GM12878 (cell line): ENCODE measurements around the gene UST. TPM values are rescaled to one million over a fixed set of nuclear protein-coding genes. Genes with fewer than 3 reads are reported as not detected.
"Not testable (repeated sequence)": the region's sequence is repeated elsewhere in the genome, so short reads cannot be mapped to it uniquely, and the experiment has no call there.

Source experiments
- ATAC-seq: fragments of 200-7000 bp; cut with Tn5 transposase; 3 replicates; pipeline ENCODE4 v1.9.1; 2020; ENCODE audit warnings: mild to moderate bottlenecking, moderate library complexity
- BruUV-seq: library from RNA; stranded (reverse); fragments of 400-500 nt; replicated peaks from 2 replicates; lab custom pipeline; 2021; lab: Mats Ljungman, UMichigan
- CTCF ChIA-PET: fragments of 300-600 bp; sonication (Branson Sonifier 250); formaldehyde crosslinking; extraction: SDS; loops from one replicate; lab custom pipeline; 2021; ENCODE audit warnings: inconsistent platforms; lab: Yijun Ruan, JAX
- POLR2A ChIA-PET: fragments of 350-600 bp; formaldehyde crosslinking; extraction: SDS; loops from one replicate; lab custom pipeline; 2021; ENCODE audit warnings: inconsistent platforms; lab: Charles Lee
- RAD21 ChIA-PET: fragments of 300-600 bp; sonication (Branson Sonifier 250); formaldehyde crosslinking; loops from one replicate; lab custom pipeline; 2023; ENCODE audit warnings: antibody characterized with exemption; ENCODE audit not compliant: unreplicated experiment; lab: Charles Lee
- SMC1A ChIA-PET: fragments of 300-600 bp; sonication (Branson Sonifier 250); formaldehyde crosslinking; loops from one replicate; lab custom pipeline; 2023; ENCODE audit not compliant: unreplicated experiment, uncharacterized antibody; lab: Charles Lee
- DNase-seq: peaks from one replicate; pipeline ENCODE4 v3.0.0-alpha.2; 2011; ENCODE audit warnings: low read depth, low spot score
- FAIRE-seq: peaks from 3 replicates; lab custom pipeline; 2011; peaks lifted over from hg19 to GRCh38; lab: Jason Lieb, UNC
- H2AFZ ChIP-seq: 2 replicates; pipeline ENCODE4 v1.6.0; 2011; ENCODE audit warnings: low read depth, low read length, control low read depth; ENCODE audit not compliant: control insufficient read depth
- H3K27ac ChIP-seq: 2 replicates; pipeline ENCODE4 v1.5.1; 2011; ENCODE audit warnings: control low read depth; ENCODE audit not compliant: control insufficient read depth, insufficient read depth
- H3K27me3 ChIP-seq, 2 experiments: replicated peaks in 1 of 2; 2 replicates each; pipeline versions ENCODE4 v1.6.0 to v1.6.1; 2011; ENCODE audit warnings: low read length in 1 of 2; ENCODE audit not compliant: control insufficient read depth in 2 of 2, insufficient read depth in 2 of 2
- H3K36me3 ChIP-seq, 2 experiments: 2 replicates each; pipeline ENCODE4 v1.5.1; 2011; ENCODE audit warnings: low read length in 1 of 2; ENCODE audit not compliant: control insufficient read depth in 2 of 2, insufficient read depth in 2 of 2
- H3K4me1 ChIP-seq: 2 replicates; pipeline ENCODE4 v1.6.1; 2011; ENCODE audit warnings: mild to moderate bottlenecking, low read length, moderate library complexity, mixed read lengths; ENCODE audit not compliant: control insufficient read depth, insufficient read depth
- H3K4me2 ChIP-seq: 2 replicates; pipeline ENCODE4 v1.6.0; 2011; ENCODE audit warnings: control low read depth; ENCODE audit not compliant: control insufficient read depth, insufficient read depth
- H3K4me3 ChIP-seq: fragments of 200-600 bp; sonication (generic); 2 replicates; pipeline ENCODE4 v1.5.1; 2016
- H3K79me2 ChIP-seq: 2 replicates; pipeline ENCODE4 v1.6.0; 2011; ENCODE audit warnings: low read length; ENCODE audit not compliant: control insufficient read depth, insufficient read depth
- H3K9ac ChIP-seq: 2 replicates; pipeline ENCODE4 v1.8.0; 2011; ENCODE audit warnings: low read length, control low read depth, mixed read lengths; ENCODE audit not compliant: control insufficient read depth, insufficient read depth
- H3K9me3 ChIP-seq: replicated peaks from 3 replicates; pipeline ENCODE4 v1.5.1; 2011; ENCODE audit warnings: mild to moderate bottlenecking, low read length; ENCODE audit not compliant: control insufficient read depth, insufficient read depth
- H4K20me1 ChIP-seq: 2 replicates; pipeline ENCODE4 v1.6.0; 2011; ENCODE audit not compliant: control insufficient read depth, insufficient read depth
- JUNB ChIP-seq: IDR thresholded peaks from 2 replicates; pipeline ENCODE4 v1.6.1; 2016; ENCODE audit warnings: antibody characterized with exemption, mild to moderate bottlenecking
- RAD51 ChIP-seq: fragments of 450-650 bp; IDR thresholded peaks from 2 replicates; pipeline ENCODE4 v1.6.1; 2016; ENCODE audit warnings: moderate library complexity, mild to moderate bottlenecking, inconsistent platforms
- WGBS: methylation state at CpG from one replicate; pipeline ENCODE4 v1.1.6; 2016; ENCODE audit warnings: low lambda C conversion rate; ENCODE audit not compliant: insufficient replicate concordance, insufficient coverage; ENCODE audit errors: missing lambda C conversion rate; 5-methylcytosine and 5-hydroxymethylcytosine counted together
- in situ Hi-C: fragments of 300-500 bp; cut with MboI; formaldehyde crosslinking; loops from 9 replicates; pipeline ENCODE4 v1.14.3; 2018; ENCODE audit warnings: mixed read lengths
- intact Hi-C: fragments of 100-400 bp; cut with micrococcal nuclease; formaldehyde crosslinking; loops from one replicate; pipeline ENCODE4 v1.14.2; 2022; ENCODE audit not compliant: unreplicated experiment
- polyA plus RNA-seq, 11 experiments: library from polyadenylated mRNA; depleted of rRNA in 4 of 11; unstranded in 6 of 11; stranded (reverse) in 5 of 11; fragments of >200 nt; fragmentation: Nextera tagmentation in 4 of 11; fragmentation: Illumina TruSeq in 1 of 11; extraction: Ambion mirVana in 4 of 11; extraction: Trizol in 1 of 11; gene quantifications; 1 replicate in 1 of 11; 2 replicates in 10 of 11; pipeline versions ENCODE4 v1.2.1 to v1.2.3, GENCODE V29; 2011 to 2016; ENCODE audit warnings: inconsistent platforms in 2 of 11, missing spikeins in 2 of 11, low read depth in 1 of 11
- total RNA-seq, 4 experiments: library from RNA; depleted of rRNA in 3 of 4; stranded (reverse); fragments of >200 nt in 3 of 4; fragmentation: Illumina TruSeq in 1 of 4; extraction: Trizol in 1 of 4; gene quantifications; 2 replicates each; pipeline versions ENCODE4 v1.2.1 to v1.2.3, GENCODE V29; 2013 to 2021

Gene UST
- total and polyA plus RNA-seq, 10 of the 15 experiments (the other 5 are each of a cell fraction or from before 2014, with no cell fraction given): 0.74 to 43.3 (median 2.2) TPM

- H2AFZ ChIP-seq, H3K79me2 ChIP-seq, H3K4me2 ChIP-seq, BruUV-seq, H3K9me3 ChIP-seq, SMC1A ChIA-PET, intact Hi-C loops, DNase-seq, H3K4me3 ChIP-seq, CTCF ChIA-PET, H3K27ac ChIP-seq, POLR2A ChIA-PET, H3K4me1 ChIP-seq, H3K9ac ChIP-seq, RAD21 ChIA-PET, H3K36me3 ChIP-seq, FAIRE-seq, H3K27me3 ChIP-seq, H4K20me1 ChIP-seq, in situ Hi-C loops, ATAC-seq: not testable (repeated sequence)
- 42% methylated on average over 5 of the region's 5 CpGs for WGBS
These were observed 102.6 kb downstream of the UST start for GRCh38 chr6:148849449-148849848.

- H3K4me1 ChIP-seq: no peaks in the 10 kb centered on the region
- SMC1A ChIA-PET: no interaction called here
These were observed 104.1 kb downstream of the UST start for GRCh38 chr6:148850964-148851363.

More at GRCh38 chr6:148850964-148851363, 104.1 kb downstream of the UST start:
- Histone ChIP-seq H3K9me3 (no peaks in the 10 kb centered on the region; the same call in 2 of the 3 replicates), H3K27ac (no peak overlapping the region), H2AFZ (no peak overlapping the region), H3K79me2 (no peaks in the 10 kb centered on the region), H3K9ac (no peak overlapping the region), H3K4me2 (no peak overlapping the region), H3K36me3 (no peaks in the 10 kb centered on the region), H3K27me3 (no peaks in the 10 kb centered on the region), H4K20me1 (no peaks in the 10 kb centered on the region), H3K4me3 (no peak overlapping the region)
- ChIA-PET CTCF (no interaction called here), POLR2A (no interaction called here), RAD21 (no interaction called here)
- TF ChIP-seq JUNB (no peak), RAD51 (no peak)
- in situ Hi-C loops (no loop called here), intact Hi-C loops (no loop called here)
- DNase-seq (no peak), FAIRE-seq (no peak), ATAC-seq (no peak)
- no TSS peak for BruUV-seq
- 53% methylated on average over 3 of the region's 3 CpGs for WGBS
